ENCODE data around the gene TMIE. TPM values are rescaled to one million over a fixed set of nuclear protein-coding genes. Genes with fewer than 3 reads are reported as not detected.

TMIE gene
- total and polyA plus RNA-seq, 2 of the 8 experiments (the other 6 are each of a cell fraction or from before 2014, with no cell fraction given): 0.45 to 0.67 TPM

DNA sequence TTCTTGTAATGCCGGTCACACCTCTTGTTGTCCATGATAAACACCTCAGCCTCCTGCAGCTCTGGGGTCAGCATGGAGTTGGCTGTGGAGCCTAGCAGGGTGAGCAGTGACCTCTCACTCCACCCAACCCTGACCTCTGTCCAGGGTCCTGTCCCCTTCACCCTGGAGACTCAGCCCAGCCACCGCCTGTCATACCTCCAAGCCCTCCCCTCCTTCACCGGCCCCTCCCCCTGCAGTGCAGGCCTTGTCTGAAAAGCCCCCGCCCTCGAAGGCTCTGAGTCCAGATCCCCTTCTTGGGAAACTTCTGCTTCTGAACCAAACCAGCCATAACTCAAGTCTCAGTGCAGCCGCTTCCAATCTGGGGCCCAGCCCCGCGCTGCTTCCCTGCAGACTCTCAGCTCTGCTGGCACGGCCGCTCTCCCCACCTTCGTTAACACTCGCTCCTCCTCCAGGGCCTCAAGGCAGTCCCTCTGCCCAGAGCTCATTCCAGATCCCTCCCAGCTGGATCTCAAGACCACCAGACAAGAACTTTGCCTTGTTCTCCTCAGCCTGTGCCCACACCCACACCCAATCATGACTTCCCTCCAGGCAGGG lies 41.9 kb downstream of the TMIE start (continued):
- TF ChIP-seq BCL11A (IDR thresholded peaks at IDR 0.05; ENCODE audit: low read depth in 2 of 2, low read length in 2 of 2) (no peak), FOSL1 (IDR thresholded peaks at IDR 0.05; ENCODE audit: insufficient read depth, low read depth, low read length) (no peak), CBX5 (IDR thresholded peaks at IDR 0.05; ENCODE audit: low read depth, low read length) (no peak), EP300 (IDR thresholded peaks at IDR 0.05; ENCODE audit: borderline replicate concordance in 1 of 2, low read depth in 2 of 2, low read length in 2 of 2) (no peak)
